GM10266 (cell line): ENCODE results near the gene WDR88.

Experiments
- DNase-seq: peaks from one replicate; pipeline ENCODE4 v3.0.0; 2012; ENCODE audit errors: extremely low spot score
- CTCF ChIP-seq: IDR thresholded peaks from 2 replicates; pipeline ENCODE4 v1.5.1; 2012; ENCODE audit warnings: mild to moderate bottlenecking, low read depth; ENCODE audit not compliant: control insufficient read depth, insufficient read depth; ENCODE audit errors: missing control alignments

The WDR88 gene

GRCh38 chr19:33110137-33110910, 21.6 kb upstream of the WDR88 start:
- DNase-seq: no peak
- TF ChIP-seq CTCF: no peak

- TF ChIP-seq CTCF: no peak
- no peak for DNase-seq
Observed at GRCh38 chr19:33111587-33111986, 20.3 kb upstream of the WDR88 start.

GRCh38 chr19:33114312-33114711, 17.6 kb upstream of the WDR88 start:
- DNase-seq: no peak
- TF ChIP-seq CTCF: no peak

- DNase-seq: no peak
- no peak for TF ChIP-seq CTCF
Observed at GRCh38 chr19:33117501-33117900, 14.4 kb upstream of the WDR88 start.

- DNase-seq: no peak
- no peak for TF ChIP-seq CTCF
Observed at GRCh38 chr19:33118643-33119042, 13.3 kb upstream of the WDR88 start.

- TF ChIP-seq CTCF: no peak
- DNase-seq: no peak
Observed at GRCh38 chr19:33124207-33125098, 7.5 kb upstream of the WDR88 start.
